GM12892 (cell line): ENCODE data around the gene FGF7.

Experiments used
- DNase-seq: peaks from one replicate; pipeline ENCODE4 v3.0.0; 2011; ENCODE audit not compliant: insufficient read length
- FAIRE-seq: peaks from 2 replicates; lab custom pipeline; 2011; peaks lifted over from hg19 to GRCh38; lab: Jason Lieb, UNC
- POLR2A ChIP-seq: IDR thresholded peaks from 2 replicates; pipeline ENCODE4 v1.6.1; 2011; ENCODE audit warnings: low read depth, low read length, control low read depth
- POLR2AphosphoS5 ChIP-seq: IDR thresholded peaks from 2 replicates; pipeline ENCODE4 v1.6.1; 2011; ENCODE audit warnings: low read depth, low read length, control low read depth
- TAF1 ChIP-seq: IDR thresholded peaks from 2 replicates; pipeline ENCODE4 v1.6.1; 2011; ENCODE audit warnings: low read depth, mild to moderate bottlenecking, control low read depth, low read length, borderline replicate concordance

FGF7 gene

GRCh38 chr15:49439678-49440395 lies 16.8 kb downstream of the FGF7 start:
- TF ChIP-seq POLR2AphosphoS5, result no peak
- TF ChIP-seq POLR2A, result no peak
- no peak for TF ChIP-seq TAF1
- no peak for DNase-seq
- FAIRE-seq, result no peak

- FAIRE-seq (no peak), DNase-seq (no peak)
- TF ChIP-seq POLR2A (no peak), TAF1 (no peak), POLR2AphosphoS5 (no peak)
Measured at GRCh38 chr15:49441356-49441755, 18.3 kb downstream of the FGF7 start.

- no peak for TF ChIP-seq POLR2AphosphoS5
- no peak for TF ChIP-seq POLR2A
- no peak for TF ChIP-seq TAF1
- DNase-seq (no peak), FAIRE-seq (no peak)
Measured at GRCh38 chr15:49441816-49442215, 18.8 kb downstream of the FGF7 start.

- no peak for FAIRE-seq
- no peak for DNase-seq
- TF ChIP-seq POLR2AphosphoS5, result no peak
- TF ChIP-seq POLR2A, result no peak
- no peak for TF ChIP-seq TAF1
Measured at GRCh38 chr15:49452595-49452994, 29.6 kb downstream of the FGF7 start.

GRCh38 chr15:49456166-49456565 lies 33.1 kb downstream of the FGF7 start:
- no peak for FAIRE-seq
- no peak for TF ChIP-seq POLR2AphosphoS5

GRCh38 chr15:49458145-49458544 lies 35.1 kb downstream of the FGF7 start:
- no peak for FAIRE-seq

More at GRCh38 chr15:49456166-49456565, 33.1 kb downstream of the FGF7 start:
- no peak for DNase-seq

GRCh38 chr15:49460411-49460941 lies 37.4 kb downstream of the FGF7 start:
- DNase-seq (no peak), FAIRE-seq (no peak)
- TF ChIP-seq POLR2AphosphoS5 (no peak), TAF1 (no peak), POLR2A (no peak)

More at GRCh38 chr15:49458145-49458544, 35.1 kb downstream of the FGF7 start:
- DNase-seq, result no peak
- TF ChIP-seq TAF1, result no peak
- TF ChIP-seq POLR2A, result no peak
- TF ChIP-seq POLR2AphosphoS5, result no peak

GRCh38 chr15:49462232-49462844 lies 39.3 kb downstream of the FGF7 start:
- DNase-seq, result no peak
- FAIRE-seq, result no peak
- TF ChIP-seq TAF1 (no peak), POLR2AphosphoS5 (no peak), POLR2A (no peak)

- DNase-seq (no peak), FAIRE-seq (no peak)
- TF ChIP-seq POLR2A (no peak), POLR2AphosphoS5 (no peak)
Measured at GRCh38 chr15:49464522-49464921, 41.5 kb downstream of the FGF7 start.

- FAIRE-seq (no peak), DNase-seq (no peak)
- no peak for TF ChIP-seq POLR2AphosphoS5
- no peak for TF ChIP-seq POLR2A
- TF ChIP-seq TAF1, result no peak
Measured at GRCh38 chr15:49466119-49466518, 43.1 kb downstream of the FGF7 start.

GRCh38 chr15:49467746-49468480 lies 44.9 kb downstream of the FGF7 start:
- DNase-seq (no peak), FAIRE-seq (no peak)
- TF ChIP-seq TAF1 (no peak), POLR2A (no peak), POLR2AphosphoS5 (no peak)
